HCEC 1CT (cell line): ENCODE data around the gene ELF3.
"Not testable (repeated sequence)": the region's sequence is repeated elsewhere in the genome, so short reads cannot be mapped to it uniquely, and the experiment has no call there.

Experiments used
- DNase-seq: peaks from one replicate; pipeline ENCODE4 v3.0.0-alpha.2; 2017

Gene ELF3

DNA sequence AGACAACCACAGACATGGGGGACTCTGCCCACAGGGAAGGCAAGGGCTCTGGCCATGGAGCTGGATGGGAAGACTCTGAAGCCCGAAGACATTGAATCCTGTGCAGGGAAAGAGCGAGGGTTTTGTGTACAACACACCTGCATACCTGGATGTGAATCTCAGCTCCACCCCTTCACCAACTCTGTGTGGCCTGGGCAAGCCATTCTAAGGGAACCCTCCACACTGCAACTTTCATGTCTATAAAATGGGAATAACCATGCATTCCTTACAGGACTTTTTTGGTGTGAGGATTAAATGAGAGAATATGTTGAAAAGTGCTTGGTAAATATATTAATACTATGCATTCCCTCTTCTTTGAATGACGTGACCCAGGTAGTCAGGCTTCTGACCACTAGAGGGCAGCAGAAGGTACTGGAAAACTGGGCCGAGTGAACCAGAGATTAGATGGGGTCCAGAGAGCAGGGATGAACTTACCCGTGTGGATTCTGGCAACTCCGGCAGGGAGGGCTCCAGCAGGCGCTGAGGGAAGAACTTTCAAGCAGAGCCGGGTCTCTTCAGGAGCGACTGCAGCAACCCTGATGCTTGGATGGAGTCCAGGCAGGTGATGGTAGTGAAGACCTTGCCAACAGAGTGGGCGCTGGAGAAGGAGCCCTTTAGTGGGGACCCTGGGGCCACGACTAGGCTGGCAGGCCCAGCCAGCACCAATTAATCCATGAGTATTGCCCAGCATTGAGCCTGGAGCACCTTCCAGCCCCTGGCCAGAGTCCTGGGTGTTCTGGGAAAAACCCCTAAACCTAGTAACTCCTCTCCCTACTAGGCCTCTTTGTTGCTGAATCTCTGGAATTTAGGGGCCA lies 834 bp upstream of the ELF3 start:
- peak; percentile 62 for DNase-seq

DNA sequence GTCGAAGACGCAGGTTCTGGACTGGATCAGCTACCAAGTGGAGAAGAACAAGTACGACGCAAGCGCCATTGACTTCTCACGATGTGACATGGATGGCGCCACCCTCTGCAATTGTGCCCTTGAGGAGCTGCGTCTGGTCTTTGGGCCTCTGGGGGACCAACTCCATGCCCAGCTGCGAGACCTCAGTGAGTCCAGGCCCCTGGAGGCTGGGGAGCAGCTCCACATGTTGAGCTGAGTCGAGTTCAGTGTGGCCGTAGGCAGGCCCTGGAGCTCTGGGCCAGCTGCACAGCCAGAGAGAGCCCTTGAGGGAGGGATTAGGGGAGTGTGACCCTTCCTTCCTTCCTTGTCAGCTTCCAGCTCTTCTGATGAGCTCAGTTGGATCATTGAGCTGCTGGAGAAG lies 1.6 kb downstream of the ELF3 start:
- DNase-seq: no peak

DNA sequence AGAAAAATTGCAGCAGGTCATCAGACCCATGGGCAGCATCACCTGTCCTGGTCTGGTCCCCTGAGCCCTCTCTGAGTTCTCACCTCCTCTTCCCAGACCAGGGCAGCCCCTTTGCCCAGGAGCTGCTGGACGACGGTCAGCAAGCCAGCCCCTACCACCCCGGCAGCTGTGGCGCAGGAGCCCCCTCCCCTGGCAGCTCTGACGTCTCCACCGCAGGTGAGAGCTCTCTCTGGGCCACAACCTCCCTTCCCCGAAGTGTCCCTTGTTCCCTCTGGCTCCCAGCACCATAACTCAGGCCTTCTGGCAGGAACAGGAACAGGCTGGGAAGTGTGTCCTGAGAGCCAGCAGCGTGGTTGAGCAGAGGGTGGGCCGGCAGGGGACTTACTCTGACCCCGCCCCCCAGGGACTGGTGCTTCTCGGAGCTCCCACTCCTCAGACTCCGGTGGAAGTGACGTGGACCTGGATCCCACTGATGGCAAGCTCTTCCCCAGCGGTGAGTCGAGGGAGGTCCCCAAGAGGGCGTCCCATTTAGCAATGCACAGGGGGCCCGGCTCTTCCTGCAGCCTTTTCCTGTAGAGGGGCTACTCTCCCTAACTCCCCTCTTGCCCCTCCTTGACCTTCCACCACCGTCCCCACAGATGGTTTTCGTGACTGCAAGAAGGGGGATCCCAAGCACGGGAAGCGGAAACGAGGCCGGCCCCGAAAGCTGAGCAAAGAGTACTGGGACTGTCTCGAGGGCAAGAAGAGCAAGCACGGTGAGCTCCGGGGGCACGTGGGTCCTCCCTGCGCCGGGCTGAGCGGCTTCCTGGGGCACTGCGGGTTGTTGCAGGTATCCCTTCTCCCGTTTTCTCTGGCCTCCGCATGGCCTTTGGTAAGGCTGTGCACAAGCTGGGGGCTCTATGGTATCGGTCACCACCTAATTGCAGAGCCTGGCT lies 2.4 kb downstream of the ELF3 start:
- no peak for DNase-seq

DNA sequence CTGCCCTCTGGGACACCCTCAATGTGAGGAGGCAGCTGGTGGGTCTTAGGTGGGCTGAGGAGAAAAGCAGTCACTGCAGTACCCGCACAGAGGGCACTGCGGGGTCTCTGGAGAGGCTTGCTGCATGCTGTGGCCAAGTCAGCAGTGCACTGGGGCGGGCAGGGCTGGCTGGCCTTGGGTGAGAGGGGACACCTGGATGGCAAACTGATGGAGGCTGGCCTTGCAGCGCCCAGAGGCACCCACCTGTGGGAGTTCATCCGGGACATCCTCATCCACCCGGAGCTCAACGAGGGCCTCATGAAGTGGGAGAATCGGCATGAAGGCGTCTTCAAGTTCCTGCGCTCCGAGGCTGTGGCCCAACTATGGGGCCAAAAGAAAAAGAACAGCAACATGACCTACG lies 3.2 kb downstream of the ELF3 start:
- no peak for DNase-seq

DNA sequence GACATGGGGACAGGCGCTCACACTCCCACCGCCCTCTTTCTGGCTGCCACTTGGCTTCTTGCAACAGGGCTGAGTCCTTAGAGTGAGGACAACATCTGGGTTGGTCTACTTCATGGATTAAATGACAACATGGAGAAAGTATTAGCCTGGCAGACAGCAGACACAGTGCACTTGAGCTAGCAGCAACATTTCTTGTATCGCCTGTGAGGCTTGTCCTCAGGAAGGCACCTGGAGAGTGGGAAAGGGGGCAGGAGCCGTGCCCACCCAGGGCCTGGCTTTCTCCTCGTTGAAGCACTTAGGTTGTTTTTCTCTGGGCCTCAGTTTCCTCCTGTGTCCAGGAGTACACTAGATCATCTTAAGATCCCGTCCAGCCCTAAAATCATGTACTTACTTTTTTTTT lies 3.7 kb downstream of the ELF3 start:
- no peak for DNase-seq

DNA sequence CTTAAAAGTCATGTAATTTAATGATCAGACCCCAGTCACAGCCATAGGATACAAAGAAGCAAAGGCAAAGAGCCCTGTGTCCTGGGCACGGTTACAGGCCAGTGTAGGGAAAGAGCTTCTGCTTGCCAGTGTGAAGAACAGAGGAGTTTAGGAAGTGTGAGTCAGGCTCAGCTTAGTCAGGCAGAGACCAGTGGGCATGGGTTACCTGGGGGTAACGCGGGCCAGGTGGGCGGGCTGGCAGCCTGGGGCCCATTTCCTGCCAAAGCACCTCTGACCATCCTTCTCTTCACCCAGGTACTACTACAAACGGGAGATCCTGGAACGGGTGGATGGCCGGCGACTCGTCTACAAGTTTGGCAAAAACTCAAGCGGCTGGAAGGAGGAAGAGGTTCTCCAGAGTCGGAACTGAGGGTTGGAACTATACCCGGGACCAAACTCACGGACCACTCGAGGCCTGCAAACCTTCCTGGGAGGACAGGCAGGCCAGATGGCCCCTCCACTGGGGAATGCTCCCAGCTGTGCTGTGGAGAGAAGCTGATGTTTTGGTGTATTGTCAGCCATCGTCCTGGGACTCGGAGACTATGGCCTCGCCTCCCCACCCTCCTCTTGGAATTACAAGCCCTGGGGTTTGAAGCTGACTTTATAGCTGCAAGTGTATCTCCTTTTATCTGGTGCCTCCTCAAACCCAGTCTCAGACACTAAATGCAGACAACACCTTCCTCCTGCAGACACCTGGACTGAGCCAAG lies 4.7 kb downstream of the ELF3 start:
- DNase-seq: no peak

DNA sequence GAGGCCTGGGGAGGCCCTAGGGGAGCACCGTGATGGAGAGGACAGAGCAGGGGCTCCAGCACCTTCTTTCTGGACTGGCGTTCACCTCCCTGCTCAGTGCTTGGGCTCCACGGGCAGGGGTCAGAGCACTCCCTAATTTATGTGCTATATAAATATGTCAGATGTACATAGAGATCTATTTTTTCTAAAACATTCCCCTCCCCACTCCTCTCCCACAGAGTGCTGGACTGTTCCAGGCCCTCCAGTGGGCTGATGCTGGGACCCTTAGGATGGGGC lies 5.2 kb downstream of the ELF3 start:
- DNase-seq: no peak

DNA sequence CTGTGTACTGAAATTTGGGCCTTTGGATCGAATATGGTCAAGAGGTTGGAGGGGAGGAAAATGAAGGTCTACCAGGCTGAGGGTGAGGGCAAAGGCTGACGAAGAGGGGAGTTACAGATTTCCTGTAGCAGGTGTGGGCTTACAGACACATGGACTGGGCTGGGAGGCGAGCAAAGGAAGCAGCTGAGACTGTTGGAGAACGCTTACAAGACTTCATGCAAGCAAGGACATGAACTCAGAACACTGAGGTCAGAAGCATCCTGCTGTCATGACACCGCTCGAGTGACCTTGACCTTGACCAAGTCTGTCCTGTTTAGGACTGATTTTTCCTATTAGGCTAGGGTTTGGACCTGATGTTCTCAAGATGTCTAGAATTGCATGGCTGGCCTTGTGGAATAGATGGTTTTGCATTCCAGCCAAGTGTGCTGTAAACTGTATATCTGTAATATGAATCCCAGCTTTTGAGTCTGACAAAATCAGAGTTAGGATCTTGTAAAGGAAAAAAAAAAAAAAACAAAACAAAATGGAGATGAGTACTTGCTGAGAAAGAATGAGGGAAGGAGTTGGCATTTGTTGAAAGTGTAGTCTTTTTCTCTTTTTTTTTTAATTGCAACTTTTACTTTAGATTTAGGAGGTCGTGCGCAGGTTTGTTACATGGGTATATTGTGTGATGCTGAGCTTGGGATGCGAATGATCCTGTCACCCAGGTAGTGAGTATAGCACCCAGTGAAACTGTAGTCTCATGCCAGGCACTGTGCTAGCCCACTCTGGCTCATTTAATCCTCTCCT lies 5.8 kb downstream of the ELF3 start:
- no peak for DNase-seq

DNA sequence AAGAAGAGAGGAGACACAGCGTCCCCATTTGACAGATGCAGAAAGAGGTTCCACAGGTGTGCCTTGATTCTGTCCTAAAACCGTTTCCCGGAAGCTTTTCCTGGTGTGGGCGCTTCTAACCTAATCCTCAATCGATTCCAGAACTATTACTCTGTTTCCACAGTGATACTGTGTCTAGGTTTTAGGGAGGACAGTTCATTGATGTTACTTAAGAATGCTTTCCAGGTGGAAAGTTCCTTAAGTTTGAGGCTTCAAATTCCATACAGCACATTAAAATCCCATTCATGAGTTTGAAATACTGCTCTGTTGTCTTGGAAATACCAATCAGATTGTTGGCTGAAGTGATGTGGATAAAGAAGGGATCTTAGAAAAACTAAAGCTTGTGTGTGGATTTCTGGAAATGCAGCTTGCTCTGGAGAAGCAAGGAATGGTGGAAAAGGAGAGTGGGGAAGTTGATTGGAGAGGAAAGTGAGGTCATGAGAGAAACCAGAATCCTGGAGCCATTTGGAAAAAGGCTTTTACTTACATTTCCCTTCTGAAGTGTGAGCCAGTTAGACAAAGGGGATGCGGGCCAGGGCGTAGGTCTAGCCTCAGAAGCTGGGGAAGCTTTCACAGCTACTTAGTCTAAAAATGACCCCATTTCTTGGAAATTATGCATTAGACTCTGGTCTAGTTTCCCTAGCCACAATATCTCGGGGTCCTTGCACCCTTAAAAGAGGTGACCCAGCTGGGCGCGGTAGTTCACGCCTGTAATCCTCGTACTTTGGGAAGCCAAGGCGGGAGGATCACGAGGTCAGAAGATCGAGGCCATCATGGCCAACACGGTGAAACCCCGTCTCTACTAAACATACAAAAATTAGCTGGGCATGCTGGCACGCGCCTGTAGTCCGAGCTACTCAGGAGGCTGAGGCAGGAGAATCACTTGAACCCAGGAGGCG lies 6.7 kb downstream of the ELF3 start:
- DNase-seq: no peak

DNA sequence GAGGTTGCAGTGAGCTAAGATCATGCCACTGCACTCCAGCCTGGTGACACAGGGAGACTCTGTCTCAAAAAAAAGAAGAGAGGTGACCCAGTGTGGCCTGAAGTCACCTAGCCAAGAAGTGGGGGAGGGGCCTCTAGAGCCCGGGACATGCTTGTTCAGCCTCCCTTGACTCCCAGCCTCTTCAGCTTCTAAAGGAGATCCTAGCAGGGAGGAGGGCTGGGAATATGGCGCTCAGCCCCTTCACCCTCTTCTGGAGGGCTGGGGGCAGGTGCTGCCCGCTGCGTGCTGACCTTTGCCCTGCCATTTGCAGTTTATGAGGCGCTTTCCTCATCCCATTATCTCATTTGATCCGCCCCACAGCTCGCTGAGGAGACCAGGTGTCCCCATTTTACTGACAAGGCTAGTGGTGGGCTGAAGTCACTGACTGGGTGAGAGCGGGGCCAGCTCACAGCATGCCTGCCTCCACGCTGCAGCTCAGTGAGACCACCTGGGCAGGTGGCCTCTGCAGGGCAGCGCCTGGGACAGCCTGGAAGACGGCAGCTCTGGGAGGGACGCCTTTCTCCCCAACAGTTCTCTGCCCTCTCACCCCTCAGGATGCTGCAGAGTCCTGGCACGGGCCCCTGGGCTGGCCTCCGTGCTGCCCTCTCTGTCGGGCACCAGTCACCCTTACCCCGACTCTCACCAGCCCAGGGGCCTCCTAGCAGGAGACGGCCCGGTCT lies 7.5 kb downstream of the ELF3 start:
- no peak for DNase-seq

DNA sequence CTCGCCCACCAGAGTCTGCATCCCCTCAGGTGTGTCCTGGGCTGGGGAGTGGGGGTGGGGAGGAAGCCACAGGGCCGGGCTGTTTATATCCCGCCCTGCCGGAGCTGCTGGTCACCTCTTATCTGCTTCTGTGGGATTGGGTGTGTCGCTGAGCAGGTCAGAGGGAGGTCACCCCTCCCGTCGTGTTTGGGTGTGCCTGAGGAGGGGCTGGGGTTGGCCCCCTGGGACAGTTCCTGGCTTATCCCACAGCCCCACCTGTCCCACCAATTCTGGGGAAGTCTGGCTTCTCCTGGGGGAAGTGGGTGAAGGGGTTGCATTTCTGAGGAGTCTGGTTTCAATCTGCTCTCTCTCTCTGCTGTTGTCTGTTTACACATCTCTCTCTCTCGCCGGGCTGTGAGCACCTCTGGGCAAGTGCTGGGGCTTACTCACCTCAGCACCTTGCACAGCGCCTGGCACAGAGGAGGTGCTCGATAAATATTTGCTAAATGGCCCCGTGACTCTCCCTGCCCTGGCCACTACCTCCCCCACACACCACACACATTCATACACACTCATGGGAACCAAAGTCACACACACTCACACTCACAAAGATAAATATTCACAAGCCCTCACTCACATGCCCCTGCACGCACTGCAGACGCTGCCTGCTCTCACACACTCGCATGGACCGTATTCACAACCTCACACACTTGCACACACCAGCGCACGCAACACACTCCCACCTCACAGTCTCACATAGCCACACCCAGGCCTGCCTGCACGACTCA lies 8.3 kb downstream of the ELF3 start:
- DNase-seq: no peak

DNA sequence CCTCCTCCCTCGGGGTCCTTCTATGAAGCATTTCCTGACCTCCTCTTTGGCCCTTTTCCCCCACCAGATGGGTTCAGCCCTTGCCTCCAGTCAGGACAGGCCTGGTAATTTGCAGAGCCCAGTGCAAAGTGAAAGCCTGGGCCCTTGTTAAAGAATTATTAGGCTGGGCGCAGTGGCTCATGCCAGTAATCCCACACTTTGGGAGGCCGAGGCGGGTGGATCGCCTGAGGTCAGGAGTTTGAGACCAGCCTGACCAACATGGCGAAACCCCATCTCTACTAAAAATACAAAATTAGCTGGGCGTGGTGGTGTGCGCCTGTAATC lies 8.8 kb downstream of the ELF3 start:
- DNase-seq: not testable (repeated sequence)

DNA sequence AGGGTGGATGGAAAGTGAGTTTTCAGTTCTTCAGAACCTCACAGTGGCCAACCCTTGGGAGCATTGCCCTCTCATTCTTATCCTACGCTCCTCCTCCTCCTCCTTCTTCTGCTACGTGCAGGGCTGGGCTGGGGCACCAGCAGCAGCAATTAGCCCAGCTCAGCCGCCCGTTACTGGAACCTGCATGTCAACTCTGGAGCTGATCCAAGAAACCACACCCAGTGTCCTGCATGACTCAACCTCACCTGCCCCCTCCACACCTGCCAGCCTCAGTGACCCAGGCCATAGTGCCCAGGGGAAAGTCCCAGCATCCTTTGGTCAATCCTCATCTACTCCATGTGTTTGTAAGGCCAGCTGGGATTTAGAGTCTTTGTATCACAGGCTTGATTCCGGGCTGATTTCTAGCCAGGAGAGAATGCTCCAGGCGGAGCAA lies 12.6 kb downstream of the ELF3 start:
- DNase-seq: no peak

DNA sequence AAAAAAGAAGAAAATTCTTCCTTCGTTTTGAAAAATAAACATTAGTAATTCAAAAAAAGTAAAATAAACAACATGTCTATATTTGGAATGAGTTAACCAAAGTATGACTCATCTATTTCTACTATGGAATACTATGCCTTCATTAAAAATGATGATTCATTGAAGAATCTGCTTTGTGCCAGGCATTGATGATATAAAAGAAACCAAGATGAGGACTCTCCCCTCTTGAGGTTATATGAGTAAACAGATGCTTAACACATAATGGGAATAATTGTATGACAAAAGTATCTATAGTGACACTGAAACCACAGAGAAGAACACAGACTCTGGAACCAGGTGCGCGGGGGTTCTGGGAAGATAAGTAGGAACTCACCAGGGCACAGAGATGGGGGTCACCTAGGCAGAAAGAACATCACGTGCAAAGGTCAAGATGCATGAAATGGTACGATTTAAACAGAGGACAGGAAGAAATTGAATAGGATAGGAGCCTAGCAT lies 18.8 kb downstream of the ELF3 start:
- peak; percentile 88 for DNase-seq

DNA sequence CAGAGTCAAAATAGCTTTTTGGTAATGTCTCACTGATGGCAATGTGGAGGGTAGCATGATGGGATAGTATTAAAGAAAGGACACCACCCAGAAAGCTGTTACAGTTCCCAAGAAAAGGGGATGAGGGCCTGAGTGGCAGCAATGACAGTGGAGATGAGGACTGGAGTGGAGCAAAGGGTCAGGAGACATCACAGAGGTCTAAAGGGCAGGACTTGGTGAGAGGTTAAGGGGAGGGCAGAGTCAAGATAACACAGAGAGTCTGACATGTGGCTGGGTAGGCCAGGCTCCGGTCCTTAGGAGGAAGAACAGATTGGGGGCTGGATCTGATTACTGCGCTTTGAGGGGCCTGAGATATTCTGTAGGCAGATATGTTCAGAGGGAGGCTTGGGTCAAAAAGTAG lies 19.3 kb downstream of the ELF3 start:
- no peak for DNase-seq

DNA sequence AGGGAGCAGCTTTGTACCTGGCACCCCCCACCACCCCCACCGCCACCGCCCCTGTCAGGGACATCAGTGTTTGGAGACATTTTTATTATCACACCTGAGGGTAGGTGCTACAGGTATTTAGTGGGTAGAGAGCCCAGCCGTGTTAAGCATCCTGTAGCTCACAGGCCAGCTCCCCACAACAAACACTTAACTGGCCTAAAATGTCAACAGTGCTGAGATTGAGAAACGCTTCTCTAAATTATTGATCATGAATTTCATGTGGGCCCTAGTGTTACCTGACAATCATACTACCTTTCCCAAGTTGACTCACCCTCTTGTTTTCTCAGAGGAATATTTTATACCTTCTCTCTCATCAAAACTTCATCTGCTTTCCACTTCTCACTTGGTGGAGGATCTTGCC lies 21.4 kb downstream of the ELF3 start:
- DNase-seq: no peak

DNA sequence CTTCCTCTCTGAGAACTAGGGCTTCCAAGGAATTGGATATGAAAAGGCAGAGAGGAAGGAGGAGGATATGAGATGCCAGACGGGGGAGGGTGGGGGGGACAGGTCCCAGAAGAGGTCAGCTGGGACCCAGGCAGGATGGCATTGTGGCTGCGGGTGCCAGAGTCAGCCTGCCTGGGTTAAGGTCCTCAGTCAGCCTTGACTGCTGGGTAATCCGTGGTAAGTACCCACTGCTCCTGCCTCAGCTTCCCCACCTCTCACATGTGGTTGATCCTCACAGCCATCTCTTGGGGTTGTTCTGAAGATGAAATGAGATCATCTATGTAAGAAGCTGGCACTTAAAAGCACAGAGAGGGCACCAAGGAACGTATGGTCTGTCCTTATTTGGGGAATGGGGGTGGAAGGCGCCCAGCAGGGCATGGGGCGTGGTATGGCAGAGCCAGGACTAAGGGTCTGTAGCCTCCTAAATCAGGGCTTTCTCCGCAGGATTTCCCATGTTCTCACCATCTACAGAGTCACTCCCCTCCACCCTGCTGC lies 23.8 kb downstream of the ELF3 start:
- DNase-seq: no peak

DNA sequence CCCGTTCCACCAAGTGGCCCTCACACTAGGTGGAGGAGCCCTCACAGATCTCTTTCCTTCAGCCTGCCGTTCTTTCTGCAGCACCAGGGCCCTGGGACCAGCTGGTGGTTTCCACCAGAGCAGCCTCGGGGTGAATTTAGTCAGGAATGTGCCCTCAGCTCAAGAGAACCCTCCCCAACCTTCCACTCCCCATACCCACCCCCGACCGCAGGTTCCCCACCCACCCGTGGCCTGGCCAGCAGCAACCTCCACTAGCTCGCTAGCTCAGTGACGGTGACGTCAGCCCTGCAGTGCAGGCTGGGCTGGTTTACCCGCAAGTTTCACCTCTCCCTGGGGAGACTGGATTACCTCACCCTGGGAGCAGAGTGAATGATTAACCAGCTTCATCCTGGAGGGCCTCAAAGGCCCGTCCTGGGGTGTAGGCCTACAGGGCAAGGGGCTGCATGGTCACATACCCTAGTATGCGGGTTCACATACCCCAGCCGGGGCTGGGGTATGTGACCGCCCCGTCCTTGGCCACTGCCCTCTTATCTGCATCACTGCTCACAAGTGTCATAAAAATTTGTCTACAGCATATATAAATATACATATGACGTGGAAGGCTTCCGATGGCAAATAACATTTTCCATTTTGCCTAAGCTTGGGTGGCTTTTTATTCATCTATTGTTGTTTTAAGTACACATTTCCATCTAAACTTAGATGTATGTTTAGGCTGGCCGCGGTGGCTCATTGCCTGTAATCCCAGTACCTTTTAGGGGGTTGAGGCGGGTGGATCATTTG lies 24.5 kb downstream of the ELF3 start:
- DNase-seq: no peak
